Measurements from ENCODE around the gene IL17RB.

GRCh38 chr3:53809267-53809666 lies 37.1 kb upstream of the IL17RB start:
- TF ChIP-seq EZH2 (IDR thresholded peaks at IDR 0.05; ENCODE audit: low read length) (no peak), CTCF (optimal IDR thresholded peaks at IDR 0.05 in 1 of 3, IDR thresholded peaks at IDR 0.05 in 1 of 3, conservative IDR thresholded peaks at IDR 0.05 in 1 of 3; ENCODE audit: extremely low read depth in 1 of 3, insufficient read depth in 2 of 3, low read length in 3 of 3) (no peak)
